RPMI7951 (cell line): Measurements from ENCODE around the gene NR1H4. TPM values are rescaled to one million over a fixed set of nuclear protein-coding genes. Genes with fewer than 3 reads are reported as not detected.
"Not testable (repeated sequence)": the region's sequence is repeated elsewhere in the genome, so short reads cannot be mapped to it uniquely, and the experiment has no call there.

Experiments
- DNase-seq: peaks from one replicate; pipeline ENCODE4 v3.0.0-alpha.2; 2012; ENCODE audit warnings: low read depth
- total RNA-seq: library from RNA; depleted of rRNA; stranded (reverse); fragments of >200 nt; shearing (Covaris generic); gene quantifications from 2 replicates; pipeline ENCODE4 v1.2.3, GENCODE V29; 2014

The NR1H4 gene
- total RNA-seq, 1 experiment from 2014 or later, result not detected

- DNase-seq, result no peak
These were observed 1.3 kb upstream of the NR1H4 start for GRCh38 chr12:100472325-100472724.

GRCh38 chr12:100473050-100473715 is 483 bp upstream of the NR1H4 start:
- no peak for DNase-seq

- no peak for DNase-seq
These were observed 951 bp downstream of the NR1H4 start for GRCh38 chr12:100474617-100475016.

GRCh38 chr12:100476013-100476751 is 2.5 kb downstream of the NR1H4 start:
- no peak for DNase-seq

- DNase-seq, result no peak
These were observed 7.4 kb downstream of the NR1H4 start for GRCh38 chr12:100481021-100481420.

GRCh38 chr12:100484183-100484886 is 10.7 kb downstream of the NR1H4 start:
- no peak for DNase-seq

GRCh38 chr12:100484891-100485471 is 11.3 kb downstream of the NR1H4 start:
- no peak for DNase-seq

GRCh38 chr12:100485983-100486382 is 12.3 kb downstream of the NR1H4 start:
- DNase-seq, result no peak

- DNase-seq, result no peak
These were observed 15.7 kb downstream of the NR1H4 start for GRCh38 chr12:100489251-100489820.

GRCh38 chr12:100490056-100490455 is 16.4 kb downstream of the NR1H4 start:
- DNase-seq, result no peak

GRCh38 chr12:100491104-100491503 is 17.4 kb downstream of the NR1H4 start:
- no peak for DNase-seq

GRCh38 chr12:100493396-100494012 is 19.8 kb downstream of the NR1H4 start:
- DNase-seq, result no peak

GRCh38 chr12:100494026-100494425 is 20.4 kb downstream of the NR1H4 start:
- no peak for DNase-seq

GRCh38 chr12:100494538-100494937 is 20.9 kb downstream of the NR1H4 start:
- DNase-seq, result no peak

- no peak for DNase-seq
These were observed 23.6 kb downstream of the NR1H4 start for GRCh38 chr12:100497105-100497795.

GRCh38 chr12:100498141-100498540 is 24.5 kb downstream of the NR1H4 start:
- DNase-seq, result no peak

GRCh38 chr12:100499416-100499815 is 25.8 kb downstream of the NR1H4 start:
- DNase-seq, result no peak

GRCh38 chr12:100502718-100503117 is 29.1 kb downstream of the NR1H4 start:
- not testable (repeated sequence) for DNase-seq

GRCh38 chr12:100503228-100503628 is 29.6 kb downstream of the NR1H4 start:
- no peak for DNase-seq

GRCh38 chr12:100504804-100505203 is 31.1 kb downstream of the NR1H4 start:
- no peak for DNase-seq

GRCh38 chr12:100508751-100509150 is 35.1 kb downstream of the NR1H4 start:
- no peak for DNase-seq
